Transverse colon (tissue), 4 donors: ENCODE results near the gene FAM171A2. TPM values are rescaled to one million over a fixed set of nuclear protein-coding genes. Genes with fewer than 3 reads are reported as not detected.

Experiments used
- DNase-seq: peaks from one replicate; pipeline ENCODE4 v3.0.0-alpha.2; 2019
- H3K27ac ChIP-seq, 4 donors: fragments of 200-600 bp; sonication (generic); 2 replicates each; pipeline ENCODE4 v1.5.1; 2016 to 2018; ENCODE audit warnings: inconsistent platforms in 4 of 4
- H3K27me3 ChIP-seq: fragments of 200-600 bp; sonication (generic); 2 replicates; pipeline ENCODE4 v1.5.1; 2017; ENCODE audit warnings: inconsistent platforms
- H3K36me3 ChIP-seq, 4 donors: fragments of 200-600 bp; sonication (generic); 2 replicates each; pipeline ENCODE4 v1.5.1; 2017 to 2019; ENCODE audit warnings: inconsistent platforms in 4 of 4
- H3K4me1 ChIP-seq, 4 donors: fragments of 200-600 bp; sonication (generic); 2 replicates each; pipeline ENCODE4 v1.5.1; 2017 to 2020; ENCODE audit warnings: inconsistent platforms in 4 of 4
- H3K4me3 ChIP-seq, 4 donors: fragments of 200-600 bp; sonication (generic); 1 replicate in 1 of 4; 2 replicates in 3 of 4; pipeline versions ENCODE4 v1.5.1 to v1.6.1; 2017 to 2019; ENCODE audit warnings: inconsistent platforms in 4 of 4
- H3K9me3 ChIP-seq, 2 donors: fragments of 200-600 bp; sonication (generic); 2 replicates each; pipeline ENCODE4 v1.5.1; 2017 to 2019; ENCODE audit warnings: inconsistent platforms in 2 of 2
- EP300 ChIP-seq: sonication (generic); formaldehyde crosslinking; IDR thresholded peaks from one replicate; pipeline ENCODE4 v1.6.1; 2017; ENCODE audit warnings: antibody characterized with exemption, low read depth
- POLR2A ChIP-seq: fragments of 450-650 bp; IDR thresholded peaks from one replicate; pipeline ENCODE4 v1.6.1; 2016; ENCODE audit warnings: antibody characterized with exemption, mild to moderate bottlenecking, moderate library complexity
- POLR2AphosphoS5 ChIP-seq, 3 donors: sonication (generic); formaldehyde crosslinking; IDR thresholded peaks; one replicate each; pipeline ENCODE4 v1.6.1; 2016; ENCODE audit warnings: antibody characterized with exemption in 3 of 3
- WGBS, 2 donors: methylation state at CpG; one replicate each; pipeline ENCODE4 v1.1.5; 2018; ENCODE audit warnings: low coverage in 1 of 2; 5-methylcytosine and 5-hydroxymethylcytosine counted together
- in situ Hi-C, 4 donors: fragments of 200-750 bp; cut with MboI; loops; one replicate each; pipeline versions ENCODE4 v1.15.0 to v1.15.1; 2017; ENCODE audit warnings: low sequenced_read_pairs in 3 of 4, low pct_ligation_motif_present in 1 of 4, low pct_unique_long_range_greater_than_20kb in 1 of 4
- intact Hi-C: fragments of 100-400 bp; cut with DNase I; formaldehyde crosslinking; loops from one replicate; pipeline ENCODE4 v1.15.1; 2023; ENCODE audit warnings: low total_unique reads
- total RNA-seq, 4 donors: library from RNA; depleted of rRNA; stranded (reverse); fragments of >200 nt; gene quantifications; one replicate each; pipeline ENCODE4 v1.1.0, GENCODE V29; 2016
- TF ChIP-seq, protein P1 (sequence below), 5 experiments: fragments of 200-600 bp in 3 of 5; fragments of 450-650 bp in 2 of 5; sonication (generic) in 3 of 5; IDR thresholded peaks; 1 replicate in 2 of 5; 2 replicates in 3 of 5; pipeline ENCODE4 v1.5.1; 2016 to 2017; ENCODE audit warnings: antibody characterized with exemption in 5 of 5, inconsistent platforms in 3 of 5, mild to moderate bottlenecking in 2 of 5, moderate library complexity in 1 of 5

FAM171A2 gene
- total RNA-seq, 4 donors from 2014 or later = 0.14 to 7.9 (median 0.95) TPM; not detected in 1

DNA sequence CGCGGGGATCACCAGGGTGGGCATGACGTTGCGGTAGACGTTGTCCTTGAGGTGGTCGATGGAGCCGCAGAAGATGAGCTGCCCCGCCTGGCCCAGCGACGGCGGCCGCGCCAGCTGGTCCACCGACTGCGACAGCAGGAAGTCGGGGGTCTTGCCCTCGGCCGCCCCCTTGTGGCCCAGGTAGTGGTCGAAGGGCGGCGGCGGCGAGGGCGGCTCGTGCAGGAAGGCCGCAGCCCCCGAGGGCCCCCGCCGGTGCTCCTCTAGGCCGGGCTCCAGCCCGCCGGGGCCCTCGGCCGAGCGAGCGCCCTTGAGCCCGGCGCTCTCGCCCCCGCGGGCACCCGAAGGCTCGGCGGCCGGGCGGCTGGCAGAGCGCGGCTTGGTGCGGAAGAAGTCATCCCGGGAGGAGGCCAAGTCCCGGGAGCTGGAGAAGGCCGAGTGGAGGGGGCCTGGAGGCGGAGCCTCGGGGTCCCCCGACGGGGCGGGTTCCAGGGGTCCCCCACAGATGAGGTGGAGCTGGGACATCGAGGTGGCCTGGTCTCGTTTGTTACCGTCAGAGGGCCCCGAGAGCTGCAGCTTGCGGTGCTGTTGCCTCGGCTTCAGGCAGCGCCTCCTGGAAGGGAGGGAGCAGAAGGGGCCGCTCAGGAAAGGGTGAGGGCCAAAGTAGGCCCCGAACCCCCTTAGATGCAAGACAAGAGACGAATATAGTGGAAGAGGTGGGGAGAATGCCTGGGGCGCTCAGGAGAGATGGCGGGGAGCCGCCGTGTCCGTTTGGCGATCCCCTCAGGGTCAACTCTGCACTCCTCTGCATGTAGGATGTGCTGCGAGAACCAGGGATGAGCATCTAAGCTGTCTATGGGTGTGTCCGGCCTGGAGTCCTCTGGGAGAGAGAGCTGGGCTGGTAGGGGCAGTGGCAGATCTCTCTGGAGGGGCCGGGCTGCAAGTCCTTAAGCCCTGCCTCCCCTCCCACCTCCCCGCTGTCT lies 8.8 kb downstream of the FAM171A2 start:
- TF ChIP-seq EP300 = no peak
- TF ChIP-seq, protein P1, sequence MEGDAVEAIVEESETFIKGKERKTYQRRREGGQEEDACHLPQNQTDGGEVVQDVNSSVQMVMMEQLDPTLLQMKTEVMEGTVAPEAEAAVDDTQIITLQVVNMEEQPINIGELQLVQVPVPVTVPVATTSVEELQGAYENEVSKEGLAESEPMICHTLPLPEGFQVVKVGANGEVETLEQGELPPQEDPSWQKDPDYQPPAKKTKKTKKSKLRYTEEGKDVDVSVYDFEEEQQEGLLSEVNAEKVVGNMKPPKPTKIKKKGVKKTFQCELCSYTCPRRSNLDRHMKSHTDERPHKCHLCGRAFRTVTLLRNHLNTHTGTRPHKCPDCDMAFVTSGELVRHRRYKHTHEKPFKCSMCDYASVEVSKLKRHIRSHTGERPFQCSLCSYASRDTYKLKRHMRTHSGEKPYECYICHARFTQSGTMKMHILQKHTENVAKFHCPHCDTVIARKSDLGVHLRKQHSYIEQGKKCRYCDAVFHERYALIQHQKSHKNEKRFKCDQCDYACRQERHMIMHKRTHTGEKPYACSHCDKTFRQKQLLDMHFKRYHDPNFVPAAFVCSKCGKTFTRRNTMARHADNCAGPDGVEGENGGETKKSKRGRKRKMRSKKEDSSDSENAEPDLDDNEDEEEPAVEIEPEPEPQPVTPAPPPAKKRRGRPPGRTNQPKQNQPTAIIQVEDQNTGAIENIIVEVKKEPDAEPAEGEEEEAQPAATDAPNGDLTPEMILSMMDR (IDR thresholded peaks at IDR 0.05) = peak in 3 of 5 experiments; percentile 18 to 35 (median 31)
- Histone ChIP-seq H3K4me3 (peak overlapping the region in 2 of 4 donors; percentile 15 to 36), H3K27me3 (peaks cover 7% of the 10 kb centered on the region), H3K9me3 (no peaks in the 10 kb centered on the region), H3K4me1 (peaks cover 0 to 7% (median 3%) of the 10 kb centered on the region in 4 donors), H3K36me3 (peaks cover 0 to 9% (median 0%) of the 10 kb centered on the region in 4 donors), H3K27ac (no peak overlapping the region)
- in situ Hi-C loops = no loop called here
- intact Hi-C loops = no loop called here
- 53% methylated on average over 67 of the region's 77 CpGs; no CpG with 5 or more reads in 1 of the 2 donors for WGBS, 2 donors
- peak; percentile 69 for DNase-seq

DNA sequence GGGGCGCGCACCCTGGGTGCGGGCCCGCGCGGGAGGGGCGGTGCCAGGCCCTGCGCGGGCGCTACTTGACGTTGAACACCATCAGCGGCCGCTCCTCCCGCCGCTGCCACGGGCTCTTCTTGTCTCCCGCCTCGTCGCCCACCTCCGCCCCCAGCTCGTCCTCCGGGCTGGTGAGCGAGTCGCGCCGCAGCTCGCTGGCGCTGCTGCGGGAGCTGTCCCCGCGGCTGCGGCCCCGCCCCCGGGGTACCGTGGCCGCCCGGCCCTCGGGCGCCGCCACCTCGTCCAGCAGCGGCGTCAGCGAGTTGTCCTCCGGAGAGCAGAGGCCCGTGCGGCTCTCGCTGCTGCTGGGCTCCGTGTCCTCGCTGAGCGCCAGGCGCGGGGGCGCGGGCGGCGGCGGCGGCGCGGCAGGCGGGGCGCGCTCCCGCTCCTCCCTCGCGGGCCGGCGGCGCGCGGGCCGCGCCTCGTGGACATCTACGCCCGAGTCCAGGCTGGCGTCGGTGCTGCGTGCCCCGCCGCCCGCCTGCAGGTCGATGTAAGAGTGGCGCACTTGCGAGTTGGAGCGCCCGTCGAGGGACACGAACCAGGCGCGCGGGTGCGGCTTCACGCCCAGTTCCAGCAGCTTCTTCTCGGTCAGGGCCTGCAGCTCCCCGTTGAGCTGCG lies 9.9 kb downstream of the FAM171A2 start:
- WGBS, 2 donors = no CpG with 5 or more reads among the region's 98 CpGs
- Histone ChIP-seq H3K4me3 (peak overlapping the region in 3 of 4 donors; percentile 29 to 50 (median 36)), H3K9me3 (no peaks in the 10 kb centered on the region), H3K27me3 (peaks cover 6% of the 10 kb centered on the region), H3K4me1 (peaks cover 0 to 7% (median 3%) of the 10 kb centered on the region in 4 donors), H3K27ac (peak overlapping the region in 3 of 4 donors; percentile 21 to 48 (median 42)), H3K36me3 (peaks cover 0 to 9% (median 0%) of the 10 kb centered on the region in 4 donors)
- DNase-seq = peak; percentile 41
- TF ChIP-seq EP300 = no peak
- intact Hi-C loops (no loop called here), in situ Hi-C loops (no loop called here)

DNA sequence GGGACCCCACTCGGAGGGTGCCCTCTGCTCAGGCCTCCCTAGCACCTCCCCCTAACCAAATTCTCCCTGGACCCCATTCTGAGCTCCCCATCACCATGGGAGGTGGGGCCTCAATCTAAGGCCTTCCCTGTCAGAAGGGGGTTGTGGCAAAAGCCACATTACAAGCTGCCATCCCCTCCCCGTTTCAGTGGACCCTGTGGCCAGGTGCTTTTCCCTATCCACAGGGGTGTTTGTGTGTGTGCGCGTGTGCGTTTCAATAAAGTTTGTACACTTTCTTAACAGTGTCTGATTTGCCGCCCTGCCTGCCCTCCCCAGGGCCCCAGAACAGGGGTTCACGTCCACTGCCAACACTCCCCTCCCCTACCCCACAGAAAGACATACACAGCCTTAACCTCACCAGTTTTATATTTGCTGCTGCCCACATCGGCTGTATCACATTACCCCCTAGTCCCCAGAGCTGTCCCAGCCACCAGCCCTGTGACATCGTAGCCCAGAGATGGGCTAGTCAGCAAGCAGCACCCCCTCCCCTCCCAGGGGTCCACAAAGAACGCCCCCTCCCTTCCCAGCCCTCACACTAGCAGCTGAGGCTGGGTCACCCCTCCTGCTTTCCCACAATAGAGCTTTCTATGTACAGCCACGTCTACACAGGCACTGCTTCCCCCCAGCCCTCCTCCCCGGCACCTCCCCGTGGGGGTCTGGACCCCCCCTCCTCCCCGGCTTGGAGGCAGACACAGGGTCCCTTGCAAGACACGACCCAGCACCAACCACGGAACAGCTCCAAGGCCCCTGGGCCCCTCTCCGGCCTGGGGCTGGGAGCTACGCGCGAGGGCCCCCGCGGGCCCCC lies 10.6 kb downstream of the FAM171A2 start:
- DNase-seq = no peak
- intact Hi-C loops (no loop called here), in situ Hi-C loops (no loop called here)
- H3K9me3 ChIP-seq = no peaks in the 10 kb centered on the region
- peak overlapping the region in 3 of 4 donors; percentile 29 to 50 (median 36) for H3K4me3 ChIP-seq
- peaks cover 0 to 9% (median 0%) of the 10 kb centered on the region in 4 donors for H3K36me3 ChIP-seq
- no peak for TF ChIP-seq POLR2A
- no peak for TF ChIP-seq EP300
- TF ChIP-seq, protein P1 (IDR thresholded peaks at IDR 0.05) = no peak
- TF ChIP-seq POLR2AphosphoS5 (IDR thresholded peaks at IDR 0.05) = no peak
- H3K4me1 ChIP-seq = peaks cover 0 to 7% (median 3%) of the 10 kb centered on the region in 4 donors
- H3K27me3 ChIP-seq = peaks cover 6% of the 10 kb centered on the region
- WGBS, 2 donors = 77% methylated on average over 13 of the region's 22 CpGs; no CpG with 5 or more reads in 1 of the 2 donors
- peak overlapping the region in 2 of 4 donors; percentile 42 to 48 for H3K27ac ChIP-seq

DNA sequence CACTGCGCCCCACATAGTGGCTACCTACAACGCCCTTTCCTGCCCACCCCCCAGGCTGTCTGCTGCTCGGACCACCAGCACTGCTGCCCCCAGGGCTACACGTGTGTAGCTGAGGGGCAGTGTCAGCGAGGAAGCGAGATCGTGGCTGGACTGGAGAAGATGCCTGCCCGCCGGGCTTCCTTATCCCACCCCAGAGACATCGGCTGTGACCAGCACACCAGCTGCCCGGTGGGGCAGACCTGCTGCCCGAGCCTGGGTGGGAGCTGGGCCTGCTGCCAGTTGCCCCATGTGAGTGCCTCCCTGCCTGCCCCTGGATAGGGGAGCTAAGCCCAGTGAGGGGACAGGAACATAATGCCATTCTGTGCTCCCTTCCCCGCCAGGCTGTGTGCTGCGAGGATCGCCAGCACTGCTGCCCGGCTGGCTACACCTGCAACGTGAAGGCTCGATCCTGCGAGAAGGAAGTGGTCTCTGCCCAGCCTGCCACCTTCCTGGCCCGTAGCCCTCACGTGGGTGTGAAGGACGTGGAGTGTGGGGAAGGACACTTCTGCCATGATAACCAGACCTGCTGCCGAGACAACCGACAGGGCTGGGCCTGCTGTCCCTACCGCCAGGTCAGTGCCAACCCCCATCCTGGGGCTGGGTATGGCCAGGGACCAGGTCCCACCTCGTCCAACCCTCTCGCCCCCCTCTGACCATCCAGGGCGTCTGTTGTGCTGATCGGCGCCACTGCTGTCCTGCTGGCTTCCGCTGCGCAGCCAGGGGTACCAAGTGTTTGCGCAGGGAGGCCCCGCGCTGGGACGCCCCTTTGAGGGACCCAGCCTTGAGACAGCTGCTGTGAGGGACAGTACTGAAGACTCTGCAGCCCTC lies 11.5 kb downstream of the FAM171A2 start:
- 85% methylated on average over 35 of the region's 36 CpGs; no CpG with 5 or more reads in 1 of the 2 donors for WGBS, 2 donors
- in situ Hi-C loops (no loop called here), intact Hi-C loops (no loop called here)
- no peak overlapping the region for H3K27ac ChIP-seq
- peaks cover 6% of the 10 kb centered on the region for H3K27me3 ChIP-seq
- H3K36me3 ChIP-seq = peaks cover 0 to 9% (median 0%) of the 10 kb centered on the region in 4 donors
- no peak overlapping the region for H3K4me3 ChIP-seq
- no peak for DNase-seq
- TF ChIP-seq, protein P1 (IDR thresholded peaks at IDR 0.05) = no peak
- TF ChIP-seq POLR2A = no peak
- TF ChIP-seq EP300 = no peak
- TF ChIP-seq POLR2AphosphoS5 (IDR thresholded peaks at IDR 0.05) = no peak
- no peaks in the 10 kb centered on the region for H3K9me3 ChIP-seq
- peaks cover 0 to 11% (median 6%) of the 10 kb centered on the region in 4 donors for H3K4me1 ChIP-seq
